Measurements from ENCODE around the gene SIMC1. TPM values are rescaled to one million over a fixed set of nuclear protein-coding genes. Genes with fewer than 3 reads are reported as not detected.

Gene SIMC1
- total and polyA plus RNA-seq, 12 donors: 1.9 to 7.7 (median 4.5) TPM

DNA sequence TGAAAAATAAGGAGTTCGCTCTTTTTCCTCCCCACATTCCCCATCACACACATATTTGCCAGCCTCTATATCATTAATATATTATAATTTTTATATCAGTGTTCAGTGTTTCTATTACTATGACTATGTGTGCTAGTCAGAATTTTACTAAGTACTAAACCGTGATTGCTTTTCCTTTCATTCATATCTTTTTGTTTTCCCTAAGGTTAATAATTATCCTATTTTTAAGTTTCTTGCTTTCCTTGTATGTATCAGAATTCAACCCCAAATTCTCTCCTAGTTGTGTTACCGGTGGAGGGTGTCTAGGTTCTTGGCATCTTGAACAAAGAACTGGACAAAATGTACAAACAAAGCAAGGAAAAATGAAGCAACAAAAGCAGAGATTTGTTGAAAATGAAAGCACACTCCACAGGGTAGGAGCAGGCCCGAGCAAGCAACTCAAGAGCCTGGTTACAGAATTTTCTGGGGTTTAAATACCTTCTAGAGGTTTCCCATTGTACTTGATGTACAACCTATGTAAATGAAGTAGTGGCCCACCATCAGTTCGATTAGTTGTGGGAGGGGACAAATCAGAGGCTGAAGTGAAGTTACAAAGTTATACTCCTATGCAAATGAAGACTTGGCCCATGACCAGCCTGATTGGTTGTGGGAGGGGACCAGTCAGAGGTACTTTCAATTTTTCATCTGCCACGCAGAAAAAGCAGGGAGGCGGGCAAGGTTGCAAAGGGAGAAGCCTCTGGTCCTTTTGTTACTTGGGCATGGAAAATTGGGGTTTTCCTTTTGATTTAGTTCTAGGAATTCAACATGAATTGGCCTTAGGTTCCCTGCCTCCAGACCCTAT, 79.5 kb downstream of the SIMC1 start:
- Histone ChIP-seq H3K4me1 (no peaks in the 10 kb centered on the region), H3K27me3 (no peaks in the 10 kb centered on the region), H3K36me3 (peaks cover 0 to 64% (median 19%) of the 10 kb centered on the region in 9 donors), H3K27ac (no peak overlapping the region), H3K9me3 (no peaks in the 10 kb centered on the region), H3K4me3 (no peak overlapping the region)
- ATAC-seq: no peak
- WGBS, 2 donors: 91 to 93% methylated on average over 7 of the region's 7 CpGs
- TF ChIP-seq, protein P1, sequence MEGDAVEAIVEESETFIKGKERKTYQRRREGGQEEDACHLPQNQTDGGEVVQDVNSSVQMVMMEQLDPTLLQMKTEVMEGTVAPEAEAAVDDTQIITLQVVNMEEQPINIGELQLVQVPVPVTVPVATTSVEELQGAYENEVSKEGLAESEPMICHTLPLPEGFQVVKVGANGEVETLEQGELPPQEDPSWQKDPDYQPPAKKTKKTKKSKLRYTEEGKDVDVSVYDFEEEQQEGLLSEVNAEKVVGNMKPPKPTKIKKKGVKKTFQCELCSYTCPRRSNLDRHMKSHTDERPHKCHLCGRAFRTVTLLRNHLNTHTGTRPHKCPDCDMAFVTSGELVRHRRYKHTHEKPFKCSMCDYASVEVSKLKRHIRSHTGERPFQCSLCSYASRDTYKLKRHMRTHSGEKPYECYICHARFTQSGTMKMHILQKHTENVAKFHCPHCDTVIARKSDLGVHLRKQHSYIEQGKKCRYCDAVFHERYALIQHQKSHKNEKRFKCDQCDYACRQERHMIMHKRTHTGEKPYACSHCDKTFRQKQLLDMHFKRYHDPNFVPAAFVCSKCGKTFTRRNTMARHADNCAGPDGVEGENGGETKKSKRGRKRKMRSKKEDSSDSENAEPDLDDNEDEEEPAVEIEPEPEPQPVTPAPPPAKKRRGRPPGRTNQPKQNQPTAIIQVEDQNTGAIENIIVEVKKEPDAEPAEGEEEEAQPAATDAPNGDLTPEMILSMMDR (IDR thresholded peaks at IDR 0.05): no peak
- no peak for DNase-seq
- intact Hi-C loops (cut with DNase I): no loop called here

DNA sequence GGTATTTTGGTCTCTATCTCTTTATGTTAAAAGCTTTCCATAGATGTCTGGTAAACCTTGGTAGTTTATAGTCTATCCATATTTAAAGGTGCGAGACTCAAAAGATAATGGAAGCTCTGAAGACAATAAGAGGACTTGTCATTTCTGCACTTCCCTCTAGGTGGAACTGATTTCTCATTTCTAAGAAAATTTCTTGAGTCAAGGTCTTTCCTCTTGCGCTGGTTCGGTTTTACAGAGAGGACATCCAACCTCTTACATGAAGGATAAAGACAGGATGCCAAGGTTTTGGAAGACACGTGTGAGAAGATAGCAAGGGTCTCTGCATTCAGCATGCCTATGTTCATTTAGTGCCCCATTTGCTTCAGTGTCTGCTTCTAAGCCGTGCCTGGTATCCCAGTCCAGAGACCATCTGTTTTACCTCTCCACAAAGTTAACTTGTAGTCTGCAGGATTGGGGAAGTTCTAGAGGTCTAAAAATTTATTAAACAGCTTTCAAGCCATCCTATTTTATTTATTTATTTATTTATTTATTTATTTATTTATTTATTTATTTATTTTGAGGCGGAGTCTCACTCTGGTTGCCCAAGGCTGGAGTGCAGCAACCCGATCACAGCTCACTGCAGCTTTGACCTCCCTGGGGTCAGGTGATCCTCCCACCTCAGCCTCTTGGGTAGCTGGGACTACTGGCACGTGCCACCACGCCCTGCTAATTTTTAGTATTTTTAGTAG, 81.8 kb downstream of the SIMC1 start:
- TF ChIP-seq, protein P1 (IDR thresholded peaks at IDR 0.05): peak in 6 of 9 donors; percentile 3 to 37 (median 25)
- peaks cover 0 to 67% (median 13%) of the 10 kb centered on the region in 9 donors for H3K36me3 ChIP-seq
- DNase-seq (no peak), ATAC-seq (no peak)
- H3K9me3 ChIP-seq: no peaks in the 10 kb centered on the region
- 81 to 84% methylated on average over 9 of the region's 9 CpGs for WGBS, 2 donors
- H3K4me1 ChIP-seq: no peaks in the 10 kb centered on the region
- no peaks in the 10 kb centered on the region for H3K27me3 ChIP-seq
- no peak overlapping the region for H3K27ac ChIP-seq
- intact Hi-C loops (cut with DNase I): no loop called here
- no peak overlapping the region for H3K4me3 ChIP-seq

DNA sequence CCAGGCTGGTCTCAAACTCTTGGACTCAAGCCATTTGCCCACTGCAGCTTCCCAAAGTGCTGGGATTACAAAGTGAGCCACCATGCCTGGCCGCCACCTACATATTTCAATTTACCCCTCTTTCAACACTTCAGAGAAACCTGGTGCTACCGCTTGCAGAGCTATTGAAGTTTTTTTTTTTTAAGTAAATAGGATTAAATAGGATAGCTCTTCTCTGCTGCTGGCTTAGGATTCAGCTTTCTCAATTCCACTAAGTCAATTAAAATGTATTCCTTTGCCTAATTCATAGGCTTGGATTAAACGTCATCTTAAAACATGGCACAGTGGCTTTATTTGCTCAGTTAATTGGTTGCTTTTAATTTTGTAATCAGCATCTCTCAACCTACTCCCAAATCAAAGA, 82.4 kb downstream of the SIMC1 start:
- Histone ChIP-seq H3K4me3 (no peak overlapping the region), H3K36me3 (peaks cover 0 to 61% (median 11%) of the 10 kb centered on the region in 9 donors), H3K4me1 (no peaks in the 10 kb centered on the region), H3K27me3 (no peaks in the 10 kb centered on the region), H3K27ac (no peak overlapping the region), H3K9me3 (no peaks in the 10 kb centered on the region)
- TF ChIP-seq, protein P1 (IDR thresholded peaks at IDR 0.05): no peak
- intact Hi-C loops (cut with DNase I): no loop called here
- 98 to 99% methylated on average over 3 of the region's 3 CpGs for WGBS, 2 donors
- no peak for DNase-seq
- ATAC-seq: no peak

DNA sequence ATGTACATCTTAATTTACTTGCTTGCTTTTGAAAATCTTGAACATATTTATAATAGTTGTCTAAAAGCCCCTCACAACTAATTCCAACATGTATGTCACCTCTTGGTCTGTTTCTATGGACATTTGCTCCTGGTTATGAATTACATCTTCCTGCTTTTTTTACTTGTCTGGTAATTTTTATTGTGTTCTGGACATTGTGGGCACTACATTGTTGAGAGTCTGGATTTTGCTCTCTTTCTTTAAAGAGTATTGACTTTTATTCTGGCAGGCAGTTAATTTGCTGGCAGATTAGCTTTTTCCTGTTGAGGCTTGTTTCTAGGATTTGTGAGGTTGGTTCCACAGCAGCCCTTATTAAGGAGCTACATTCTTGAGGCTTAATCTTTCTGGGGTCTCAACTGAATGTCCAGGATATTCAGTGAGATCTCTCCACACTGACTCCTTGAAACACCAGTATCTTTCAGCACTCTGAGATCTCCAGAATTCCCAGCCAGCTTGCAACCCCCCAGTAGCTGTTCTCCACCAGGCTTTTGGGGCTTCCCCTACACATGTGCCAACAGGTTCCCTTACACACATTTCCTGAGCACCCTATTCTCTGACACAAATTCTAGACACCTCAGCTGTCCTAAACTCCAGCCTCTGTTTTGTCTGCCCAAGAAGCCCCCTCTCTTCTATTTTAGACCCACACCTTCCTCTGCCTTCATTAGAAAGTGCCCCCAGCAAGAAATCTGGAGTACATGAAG, 96.0 kb downstream of the SIMC1 start:
- Histone ChIP-seq H3K4me1 (no peaks in the 10 kb centered on the region), H3K4me3 (no peak overlapping the region), H3K9me3 (peaks cover 0 to 18% (median 0%) of the 10 kb centered on the region in 11 donors), H3K27ac (no peak overlapping the region), H3K27me3 (no peaks in the 10 kb centered on the region), H3K36me3 (peaks cover 0 to 40% (median 7%) of the 10 kb centered on the region in 9 donors)
- no peak for ATAC-seq
- DNase-seq: no peak
- TF ChIP-seq, protein P1 (IDR thresholded peaks at IDR 0.05): no peak
- intact Hi-C loops (cut with DNase I): no loop called here
